ENCODE measurements around the gene MINDY1. TPM values are rescaled to one million over a fixed set of nuclear protein-coding genes. Genes with fewer than 3 reads are reported as not detected.

MINDY1 gene
- total RNA-seq, 1 donor = 16.4 TPM

DNA sequence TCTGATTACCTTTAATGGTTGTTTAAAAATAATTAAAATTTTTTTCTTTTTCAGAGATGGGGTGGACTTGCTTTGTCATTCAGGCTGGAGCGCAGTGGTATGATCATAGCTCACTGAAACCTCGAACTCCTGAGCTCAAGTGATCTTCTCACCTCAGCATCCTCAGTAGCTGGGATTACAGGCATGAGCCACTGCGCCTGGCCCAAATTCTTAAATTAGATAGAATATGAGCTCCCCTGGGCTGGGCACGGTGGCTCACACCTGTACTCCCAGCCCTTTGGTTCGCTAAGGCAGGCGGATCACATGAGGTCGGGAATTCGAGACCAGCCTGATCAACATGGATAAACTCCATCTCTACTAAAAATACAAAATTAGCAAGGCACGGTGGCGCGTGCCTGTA, 49.0 kb downstream of the MINDY1 start:
- no peak overlapping the region for H3K4me3 ChIP-seq (ENCODE audit: low read depth, low read length)
- TF ChIP-seq CTCF (IDR thresholded peaks at IDR 0.05; ENCODE audit: insufficient read depth, low read length) = no peak
- no peak for DNase-seq (ENCODE audit: low read depth)

DNA sequence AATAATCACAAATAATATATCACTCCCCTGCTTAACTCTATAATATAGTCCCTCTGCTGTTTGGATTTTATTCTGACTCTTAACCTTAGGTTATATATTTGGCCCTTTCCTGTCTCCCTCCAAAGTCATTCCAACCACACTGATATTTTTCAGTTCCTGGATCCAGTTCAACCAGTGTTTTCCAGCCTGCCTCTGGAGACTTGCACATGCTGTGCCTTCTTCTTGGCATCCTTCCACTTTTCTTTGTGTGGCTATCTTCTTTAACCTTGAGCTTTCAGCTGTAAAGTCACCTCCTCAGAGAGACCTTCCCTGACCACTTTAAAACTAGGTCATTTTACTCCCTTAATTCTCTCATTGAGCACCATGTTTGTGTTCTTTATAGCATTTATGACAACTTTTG, 51.4 kb downstream of the MINDY1 start:
- DNase-seq (ENCODE audit: low read depth) = no peak
- TF ChIP-seq CTCF (IDR thresholded peaks at IDR 0.05; ENCODE audit: insufficient read depth, low read length) = no peak
- no peak overlapping the region for H3K4me3 ChIP-seq (ENCODE audit: low read depth, low read length)

GRCh38 chr1:150954708-150955107, 52.0 kb downstream of the MINDY1 start:
- no peak for DNase-seq (ENCODE audit: low read depth)

More at GRCh38 chr1:150954708-150955107, 52.0 kb downstream of the MINDY1 start:
- no peak for TF ChIP-seq CTCF (IDR thresholded peaks at IDR 0.05; ENCODE audit: insufficient read depth, low read length)
- H3K4me3 ChIP-seq (ENCODE audit: low read depth, low read length) = no peak overlapping the region

Small RNA genes within 50 kb of the gene (small RNA-seq; reads per million reads assigned to genes)
- 1.6 reads per million, percentile 58 among the genes with 10 or more reads in this experiment for gene RNU6-884P

Other genes with a start within 250 kb of the MINDY1 start
- gene CTSS, start 241.1 kb downstream of the MINDY1 start, total RNA-seq (ENCODE audit: low replicate concordance) = 2.3 and 31.6 TPM in 2 replicates
- gene CTSK, start 198.6 kb downstream of the MINDY1 start, total RNA-seq (ENCODE audit: low replicate concordance) = 547 and 1,513 TPM in 2 replicates
- gene ARNT, start 130.3 kb downstream of the MINDY1 start, total RNA-seq (ENCODE audit: low replicate concordance) = 50.7 and 161 TPM in 2 replicates
- gene CTXND2, start 119.8 kb downstream of the MINDY1 start, total RNA-seq (ENCODE audit: low replicate concordance) = not detected in 2 replicates
- 30.7 and 43.0 TPM in 2 replicates for gene SETDB1, start 80.5 kb downstream of the MINDY1 start, total RNA-seq (ENCODE audit: low replicate concordance)
- 26.1 and 138 TPM in 2 replicates for gene CERS2, start 32.1 kb downstream of the MINDY1 start, total RNA-seq (ENCODE audit: low replicate concordance)
- 0.09 and 0.49 TPM in 2 replicates for gene ANXA9, start 24.6 kb downstream of the MINDY1 start, total RNA-seq (ENCODE audit: low replicate concordance)
- 3.4 and 10.8 TPM in 2 replicates for gene PRUNE1, start 1.5 kb upstream of the MINDY1 start, total RNA-seq (ENCODE audit: low replicate concordance)
- 0.18 and 0.33 TPM in 2 replicates for gene BNIPL, start 29.7 kb upstream of the MINDY1 start, total RNA-seq (ENCODE audit: low replicate concordance)
- 0.82 and 3.3 TPM in 2 replicates for gene C1orf56, start 40.8 kb upstream of the MINDY1 start, total RNA-seq (ENCODE audit: low replicate concordance)
- 33.8 and 42.3 TPM in 2 replicates for gene CDC42SE1, start 52.7 kb upstream of the MINDY1 start, total RNA-seq (ENCODE audit: low replicate concordance)
- 2.0 and 6.1 TPM in 2 replicates for gene MLLT11, start 53.5 kb upstream of the MINDY1 start, total RNA-seq (ENCODE audit: low replicate concordance)
- 5.2 and 14.6 TPM in 2 replicates for gene GABPB2, start 63.9 kb upstream of the MINDY1 start, total RNA-seq (ENCODE audit: low replicate concordance)
- 1.6 and 2.9 TPM in 2 replicates for gene SEMA6C, start 139.7 kb upstream of the MINDY1 start, total RNA-seq (ENCODE audit: low replicate concordance)
- gene TNFAIP8L2, start 149.7 kb upstream of the MINDY1 start, total RNA-seq (ENCODE audit: low replicate concordance) = not detected in 2 replicates
- gene LYSMD1, start 159.0 kb upstream of the MINDY1 start, total RNA-seq (ENCODE audit: low replicate concordance) = 7.5 and 12.5 TPM in 2 replicates
- 38.0 and 48.4 TPM in 2 replicates for gene SCNM1, start 159.2 kb upstream of the MINDY1 start, total RNA-seq (ENCODE audit: low replicate concordance)
- gene TMOD4, start 169.1 kb upstream of the MINDY1 start, total RNA-seq (ENCODE audit: low replicate concordance) = 0.54 TPM in 1 of 2 replicates, not detected in the other
- 9.2 and 42.8 TPM in 2 replicates for gene VPS72, start 183.3 kb upstream of the MINDY1 start, total RNA-seq (ENCODE audit: low replicate concordance)
- gene PIP5K1A, start 191.7 kb upstream of the MINDY1 start, total RNA-seq (ENCODE audit: low replicate concordance) = 56.4 and 86.4 TPM in 2 replicates
- 111 and 139 TPM in 2 replicates for gene PSMD4, start 247.8 kb upstream of the MINDY1 start, total RNA-seq (ENCODE audit: low replicate concordance)

Measured in fibroblast of the aortic adventitia (primary cell).